Progenitor cell of endocrine pancreas (in vitro differentiated cells): Measurements from ENCODE around the gene SLAIN1. TPM values are rescaled to one million over a fixed set of nuclear protein-coding genes. Genes with fewer than 3 reads are reported as not detected.

Source experiments
- DNase-seq: peaks from one replicate; pipeline ENCODE4 v3.0.0; 2021; ENCODE audit warnings: low spot score; ENCODE audit not compliant: unreplicated experiment
- H3K27ac Mint-ChIP-seq: 2 replicates; pipeline ENCODE4 v1.8.0; 2021; ENCODE audit warnings: mild to moderate bottlenecking, moderate library complexity, mixed read lengths
- H3K27me3 Mint-ChIP-seq: 2 replicates; pipeline ENCODE4 v1.8.0; 2021; ENCODE audit warnings: mixed read lengths
- H3K36me3 Mint-ChIP-seq: 2 replicates; pipeline ENCODE4 v1.8.0; 2022; ENCODE audit warnings: mixed read lengths; ENCODE audit not compliant: insufficient read depth
- H3K4me1 Mint-ChIP-seq: 2 replicates; pipeline ENCODE4 v1.8.0; 2021; ENCODE audit warnings: low read depth, mixed read lengths
- H3K4me3 Mint-ChIP-seq: 2 replicates; pipeline ENCODE4 v1.8.0; 2021; ENCODE audit warnings: low read depth, mild to moderate bottlenecking, moderate library complexity, mixed read lengths
- H3K9me3 Mint-ChIP-seq: 2 replicates; pipeline ENCODE4 v1.8.0; 2021; ENCODE audit warnings: low read depth, mixed read lengths
- total RNA-seq: library from RNA; stranded (reverse); gene quantifications from 2 replicates; pipeline ENCODE4 v1.2.1, GENCODE V29; 2021
- TF ChIP-seq, protein P1 (sequence below): fragments of 200-600 bp; sonication (generic); IDR thresholded peaks from one replicate; pipeline ENCODE4 v1.5.0; 2021; ENCODE audit warnings: antibody characterized with exemption, mild to moderate bottlenecking; ENCODE audit not compliant: unreplicated experiment

Gene SLAIN1
- total RNA-seq, 1 donor from 2014 or later: 46.3 TPM

DNA sequence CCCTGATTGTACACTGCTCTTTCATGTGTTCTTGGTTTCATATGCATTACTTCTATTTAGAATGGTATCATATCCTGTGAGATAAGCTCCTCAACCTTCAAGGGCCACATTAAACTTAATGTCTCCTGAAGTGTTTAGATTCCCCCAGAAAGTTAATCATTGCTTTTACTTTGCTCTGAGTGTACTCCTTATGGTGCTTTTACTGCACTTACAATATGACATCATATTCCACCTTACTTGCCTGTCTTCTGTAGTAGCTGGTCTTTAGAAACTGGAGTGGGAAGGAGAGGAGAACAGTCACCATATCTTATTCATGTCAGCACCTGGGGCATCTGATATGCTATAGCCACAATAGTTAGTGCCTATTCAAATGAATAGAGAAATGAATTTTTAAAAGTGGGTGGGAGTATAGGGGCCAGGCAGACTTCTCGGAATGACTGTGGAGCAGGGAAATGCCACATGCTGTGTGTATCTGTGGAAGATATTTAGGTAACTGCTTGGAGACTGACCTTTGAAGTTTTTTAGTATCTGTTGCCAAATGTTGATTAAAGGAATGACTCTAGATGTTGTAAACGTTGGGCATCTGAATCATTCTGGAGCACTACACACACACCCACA, 40.2 kb downstream of the SLAIN1 start:
- Mint-ChIP-seq H3K4me1 (peaks cover 8% of the 10 kb centered on the region), H3K27me3 (no peaks in the 10 kb centered on the region), H3K4me3 (no peak overlapping the region), H3K27ac (no peak overlapping the region), H3K36me3 (peaks cover 5% of the 10 kb centered on the region), H3K9me3 (no peaks in the 10 kb centered on the region)
- no peak for DNase-seq
- TF ChIP-seq, protein P1, sequence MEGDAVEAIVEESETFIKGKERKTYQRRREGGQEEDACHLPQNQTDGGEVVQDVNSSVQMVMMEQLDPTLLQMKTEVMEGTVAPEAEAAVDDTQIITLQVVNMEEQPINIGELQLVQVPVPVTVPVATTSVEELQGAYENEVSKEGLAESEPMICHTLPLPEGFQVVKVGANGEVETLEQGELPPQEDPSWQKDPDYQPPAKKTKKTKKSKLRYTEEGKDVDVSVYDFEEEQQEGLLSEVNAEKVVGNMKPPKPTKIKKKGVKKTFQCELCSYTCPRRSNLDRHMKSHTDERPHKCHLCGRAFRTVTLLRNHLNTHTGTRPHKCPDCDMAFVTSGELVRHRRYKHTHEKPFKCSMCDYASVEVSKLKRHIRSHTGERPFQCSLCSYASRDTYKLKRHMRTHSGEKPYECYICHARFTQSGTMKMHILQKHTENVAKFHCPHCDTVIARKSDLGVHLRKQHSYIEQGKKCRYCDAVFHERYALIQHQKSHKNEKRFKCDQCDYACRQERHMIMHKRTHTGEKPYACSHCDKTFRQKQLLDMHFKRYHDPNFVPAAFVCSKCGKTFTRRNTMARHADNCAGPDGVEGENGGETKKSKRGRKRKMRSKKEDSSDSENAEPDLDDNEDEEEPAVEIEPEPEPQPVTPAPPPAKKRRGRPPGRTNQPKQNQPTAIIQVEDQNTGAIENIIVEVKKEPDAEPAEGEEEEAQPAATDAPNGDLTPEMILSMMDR: no peak

DNA sequence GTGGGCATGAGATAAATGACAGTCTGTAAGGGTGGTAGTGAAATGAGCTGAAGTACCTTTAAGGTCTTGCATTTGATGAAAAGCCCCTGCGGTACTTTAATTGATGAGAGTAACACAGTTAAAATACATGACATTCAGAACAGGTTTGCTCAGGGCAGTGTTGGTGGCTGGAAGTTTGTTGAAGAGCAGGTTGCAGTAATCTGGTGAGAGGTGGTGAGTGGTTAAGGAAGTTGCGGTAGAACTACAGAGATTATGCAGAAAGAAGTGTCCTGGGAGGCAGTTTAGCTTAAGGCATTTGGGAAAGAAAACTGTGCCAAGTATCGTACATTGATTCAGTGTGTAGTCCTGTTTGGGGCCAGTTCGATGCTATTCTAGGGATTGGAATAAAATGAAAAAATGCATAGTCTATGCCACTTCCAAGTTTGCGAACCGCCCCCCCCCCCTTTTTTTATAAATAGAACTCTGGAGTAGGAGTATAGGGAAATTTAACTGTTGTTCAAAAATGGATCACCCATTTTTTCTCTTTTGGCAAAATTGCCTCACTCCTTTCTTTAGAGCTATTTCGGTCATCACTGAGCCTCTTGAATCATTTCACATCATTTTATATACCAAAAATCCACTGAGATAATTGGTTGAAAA, 42.7 kb downstream of the SLAIN1 start:
- Mint-ChIP-seq H3K9me3 (no peaks in the 10 kb centered on the region), H3K4me1 (peaks cover 12% of the 10 kb centered on the region), H3K27me3 (no peaks in the 10 kb centered on the region), H3K36me3 (peaks cover 8% of the 10 kb centered on the region), H3K4me3 (no peak overlapping the region), H3K27ac (no peak overlapping the region)
- TF ChIP-seq, protein P1: no peak
- DNase-seq: no peak

DNA sequence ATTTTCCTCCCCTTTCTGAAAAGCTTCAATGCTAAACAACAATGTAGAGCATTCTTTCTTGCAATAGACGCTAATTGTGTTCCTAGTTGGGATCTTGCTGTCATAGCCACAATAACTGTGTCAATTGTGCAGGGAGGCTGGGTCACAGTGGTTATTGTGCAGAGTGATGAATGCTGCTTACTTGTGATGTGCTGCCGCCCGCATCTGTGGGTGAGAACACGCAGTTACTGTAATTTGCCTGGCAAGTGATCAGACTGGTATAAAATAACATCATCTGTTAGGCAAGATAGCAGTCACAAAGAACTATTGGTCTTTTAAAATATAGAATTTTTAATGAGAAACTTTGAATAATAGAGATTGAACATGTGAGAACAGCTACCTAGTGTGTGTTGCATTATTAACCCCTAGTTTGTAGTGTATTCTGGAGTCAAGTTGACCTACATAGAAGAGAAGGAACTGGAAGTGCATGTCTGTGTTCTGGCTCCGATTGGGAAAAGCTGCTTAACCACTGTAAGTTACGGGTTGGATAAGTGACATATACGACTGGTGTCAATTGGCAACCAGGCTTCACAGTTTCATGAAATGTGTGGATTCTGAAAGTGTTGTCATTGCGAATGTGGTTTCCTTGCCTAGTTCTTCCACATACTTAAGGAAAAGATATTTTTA, 43.6 kb downstream of the SLAIN1 start:
- Mint-ChIP-seq H3K4me3 (no peak overlapping the region), H3K36me3 (peaks cover 14% of the 10 kb centered on the region), H3K27me3 (no peaks in the 10 kb centered on the region), H3K27ac (no peak overlapping the region), H3K4me1 (peaks cover 9% of the 10 kb centered on the region), H3K9me3 (no peaks in the 10 kb centered on the region)
- DNase-seq: no peak
- TF ChIP-seq, protein P1: no peak

DNA sequence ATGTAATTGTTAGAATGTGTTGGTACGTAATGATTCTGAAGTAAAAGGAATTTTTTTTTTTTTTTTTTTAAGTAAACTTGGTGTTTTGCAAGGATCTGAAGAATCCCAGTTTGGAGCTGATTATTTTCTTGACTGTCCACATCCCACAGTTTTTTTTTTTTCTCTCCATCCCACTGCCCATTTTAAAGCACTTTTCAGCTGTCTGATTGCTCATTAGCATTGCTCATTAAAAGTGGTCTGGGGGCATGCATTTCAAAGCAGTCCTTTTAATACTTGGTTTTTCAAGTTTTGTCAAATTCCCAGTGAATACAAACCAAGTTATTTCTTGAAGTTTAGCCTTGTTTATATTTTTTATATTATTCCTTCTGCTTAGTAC, 44.1 kb downstream of the SLAIN1 start:
- TF ChIP-seq, protein P1: no peak
- no peak for DNase-seq
- H3K27ac Mint-ChIP-seq: no peak overlapping the region
- H3K9me3 Mint-ChIP-seq: no peaks in the 10 kb centered on the region
- H3K4me3 Mint-ChIP-seq: no peak overlapping the region
- H3K4me1 Mint-ChIP-seq: peaks cover 9% of the 10 kb centered on the region
- peaks cover 16% of the 10 kb centered on the region for H3K36me3 Mint-ChIP-seq
- no peaks in the 10 kb centered on the region for H3K27me3 Mint-ChIP-seq

DNA sequence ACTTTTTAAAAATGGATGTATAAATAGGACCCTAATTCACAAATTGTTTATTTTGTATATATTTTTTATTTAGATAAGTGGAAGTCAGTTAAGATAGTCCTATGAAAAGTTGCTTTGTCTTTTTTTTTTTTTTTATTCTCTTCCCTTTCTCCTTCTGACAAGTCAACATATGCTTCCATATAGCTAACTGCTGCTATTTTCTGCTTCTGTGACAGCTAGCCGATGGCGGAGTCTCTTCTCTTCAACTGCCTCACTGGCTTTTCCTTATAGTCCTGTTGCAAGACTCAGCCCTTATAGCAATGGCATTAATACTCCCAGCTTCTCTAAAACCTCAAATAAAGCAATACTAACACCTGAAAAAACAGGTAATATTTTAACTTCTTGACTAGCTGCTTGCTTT, 45.3 kb downstream of the SLAIN1 start:
- DNase-seq: no peak
- H3K9me3 Mint-ChIP-seq: no peaks in the 10 kb centered on the region
- H3K27me3 Mint-ChIP-seq: no peaks in the 10 kb centered on the region
- peaks cover 23% of the 10 kb centered on the region for H3K36me3 Mint-ChIP-seq
- TF ChIP-seq, protein P1: no peak
- H3K27ac Mint-ChIP-seq: no peak overlapping the region
- no peak overlapping the region for H3K4me3 Mint-ChIP-seq
- H3K4me1 Mint-ChIP-seq: peaks cover 9% of the 10 kb centered on the region
